ENCODE results near the gene LARP6.

LARP6 gene

GRCh38 chr15:70794596-70795310 is 59.2 kb downstream of the LARP6 start:
- no peak for DNase-seq (ENCODE audit: low read depth in 2 of 2)

- no peak for DNase-seq (ENCODE audit: low read depth in 2 of 2)
Measured at GRCh38 chr15:70793694-70794093, 60.3 kb downstream of the LARP6 start.

GRCh38 chr15:70792171-70792573 is 61.8 kb downstream of the LARP6 start:
- DNase-seq (ENCODE audit: low read depth in 2 of 2) = no peak

DNA sequence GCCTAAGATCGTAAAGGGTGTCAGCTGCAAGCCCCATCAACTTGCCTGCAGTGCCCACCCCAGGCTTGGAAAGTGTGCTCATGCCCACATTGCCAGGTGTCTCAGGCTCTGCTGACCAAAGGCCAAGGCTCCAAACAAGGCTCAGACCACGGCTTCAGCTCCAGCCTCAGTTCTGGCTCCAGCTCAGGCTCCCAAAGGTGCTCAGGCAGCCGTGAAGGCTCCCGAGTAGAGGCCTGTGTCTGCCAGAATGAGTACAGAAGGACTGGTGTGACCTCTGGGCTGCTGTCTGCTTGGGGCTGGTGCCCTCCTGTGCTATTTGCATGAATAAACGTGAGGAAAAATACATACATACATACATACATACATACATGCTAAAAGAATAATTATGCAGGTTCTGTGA is 62.7 kb downstream of the LARP6 start:
- DNase-seq (ENCODE audit: low read depth in 2 of 2) = no peak

- DNase-seq (ENCODE audit: low read depth in 2 of 2) = no peak
Measured at GRCh38 chr15:70789213-70789612, 64.7 kb downstream of the LARP6 start.

GRCh38 chr15:70788114-70789049 is 65.6 kb downstream of the LARP6 start:
- DNase-seq (ENCODE audit: low read depth in 2 of 2) = no peak

- DNase-seq (ENCODE audit: low read depth in 2 of 2) = no peak
Measured at GRCh38 chr15:70786996-70787395, 67.0 kb downstream of the LARP6 start.

GRCh38 chr15:70783610-70784022 is 70.3 kb downstream of the LARP6 start:
- no peak for DNase-seq (ENCODE audit: low read depth in 2 of 2)

DNA sequence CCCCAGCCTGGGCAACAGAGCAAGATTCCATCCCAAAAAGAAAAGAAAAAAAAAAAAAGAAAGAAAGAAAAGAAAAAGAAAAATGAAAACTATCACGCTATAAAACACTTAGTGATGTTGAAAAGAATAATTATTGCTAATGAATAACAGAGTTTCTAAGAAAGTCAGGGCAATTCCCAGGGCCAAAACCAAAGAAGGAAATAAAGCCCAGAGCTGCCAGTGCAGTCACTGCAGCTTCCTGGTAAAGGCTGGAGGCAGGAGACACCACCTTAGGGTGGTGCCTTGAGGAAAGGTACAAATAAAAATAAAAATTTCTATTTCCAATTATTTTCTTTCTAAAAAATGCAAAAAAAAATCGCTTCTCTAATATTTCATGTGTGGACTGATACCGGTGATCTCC is 70.9 kb downstream of the LARP6 start:
- DNase-seq (ENCODE audit: low read depth in 2 of 2) = no peak

GRCh38 chr15:70781236-70781635 is 72.7 kb downstream of the LARP6 start:
- DNase-seq (ENCODE audit: low read depth in 2 of 2) = no peak
